GM12872 (cell line): Measurements from ENCODE around the gene TCFL5.

Experiments used
- CTCF ChIP-seq: IDR thresholded peaks from 3 replicates; pipeline ENCODE4 v1.5.1; 2011; ENCODE audit warnings: low read depth, mild to moderate bottlenecking, low read length, moderate library complexity; ENCODE audit not compliant: insufficient read depth

TCFL5 gene

GRCh38 chr20:62887860-62888239 is 26.2 kb upstream of the TCFL5 start:
- TF ChIP-seq CTCF: no peak

- TF ChIP-seq CTCF: no peak
Observed at GRCh38 chr20:62887152-62887859, 25.7 kb upstream of the TCFL5 start.

- TF ChIP-seq CTCF: no peak
Observed at GRCh38 chr20:62886709-62887058, 25.1 kb upstream of the TCFL5 start.

GRCh38 chr20:62885896-62886708 is 24.5 kb upstream of the TCFL5 start:
- no peak for TF ChIP-seq CTCF

GRCh38 chr20:62885046-62885895 is 23.6 kb upstream of the TCFL5 start:
- no peak for TF ChIP-seq CTCF

GRCh38 chr20:62884556-62884955 is 22.9 kb upstream of the TCFL5 start:
- no peak for TF ChIP-seq CTCF

GRCh38 chr20:62882426-62882825 is 20.8 kb upstream of the TCFL5 start:
- TF ChIP-seq CTCF: no peak
